ENCODE measurements around the gene HDGFL3. TPM values are rescaled to one million over a fixed set of nuclear protein-coding genes. Genes with fewer than 3 reads are reported as not detected.
"Not testable (repeated sequence)": the region's sequence is repeated elsewhere in the genome, so short reads cannot be mapped to it uniquely, and the experiment has no call there.

HDGFL3 gene
- 39.0 and 68.0 TPM in 2 replicates for total RNA-seq (2014; rRNA removed; shearing (Covaris generic))

GRCh38 chr15:83207660-83208366 lies at the start of gene HDGFL3:
TSS of gene HDGFL3 (minus strand) at chr15:83207823. CDS start at chr15:83207414, 409 bp downstream.
- H3K36me3 ChIP-seq (replicated peaks; ENCODE audit: control insufficient read depth, insufficient read depth, low read length): no peaks in the 10 kb centered on the region
- H3K27me3 ChIP-seq (ENCODE audit: control insufficient read depth, insufficient read depth, low read length): no peaks in the 10 kb centered on the region
- DNase-seq: peak; percentile 88
- H3K4me3 ChIP-seq (ENCODE audit: insufficient read depth, low read depth, low read length): peak within 1 kb of the TSS; percentile 91

DNA sequence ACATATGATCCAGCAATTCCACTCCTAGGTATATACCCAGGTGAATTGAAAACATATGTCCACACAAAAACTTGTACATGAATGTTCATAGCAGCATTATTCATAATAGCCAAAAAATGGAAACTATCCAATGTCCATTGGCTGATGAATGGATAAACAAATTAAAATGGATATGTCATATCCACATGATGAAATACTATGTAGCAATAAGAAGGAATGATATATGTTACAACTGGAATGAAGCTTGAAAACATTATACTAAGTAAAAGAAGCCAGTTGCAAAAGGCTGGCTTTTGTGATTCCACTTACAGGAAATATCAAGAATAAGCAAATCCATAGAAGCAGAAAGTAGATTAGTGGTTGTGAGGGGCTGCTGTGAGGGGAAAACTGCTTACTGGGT lies 43.2 kb upstream of the HDGFL3 start:
- Histone ChIP-seq H3K36me3 (replicated peaks; ENCODE audit: control insufficient read depth, insufficient read depth, low read length) (no peaks in the 10 kb centered on the region), H3K4me3 (ENCODE audit: insufficient read depth, low read depth, low read length) (no peak overlapping the region), H3K27me3 (ENCODE audit: control insufficient read depth, insufficient read depth, low read length) (no peaks in the 10 kb centered on the region)
- DNase-seq: no peak

GRCh38 chr15:83249030-83249343 lies 41.4 kb upstream of the HDGFL3 start:
- peak; percentile 25 for DNase-seq
- Histone ChIP-seq H3K4me3 (ENCODE audit: insufficient read depth, low read depth, low read length) (no peak overlapping the region), H3K36me3 (replicated peaks; ENCODE audit: control insufficient read depth, insufficient read depth, low read length) (no peaks in the 10 kb centered on the region), H3K27me3 (ENCODE audit: control insufficient read depth, insufficient read depth, low read length) (no peaks in the 10 kb centered on the region)

- Histone ChIP-seq H3K36me3 (replicated peaks; ENCODE audit: control insufficient read depth, insufficient read depth, low read length) (no peaks in the 10 kb centered on the region), H3K4me3 (ENCODE audit: insufficient read depth, low read depth, low read length) (no peak overlapping the region), H3K27me3 (ENCODE audit: control insufficient read depth, insufficient read depth, low read length) (no peaks in the 10 kb centered on the region)
- peak; percentile 28 for DNase-seq
Observed at GRCh38 chr15:83248151-83249029, 40.8 kb upstream of the HDGFL3 start.

DNA sequence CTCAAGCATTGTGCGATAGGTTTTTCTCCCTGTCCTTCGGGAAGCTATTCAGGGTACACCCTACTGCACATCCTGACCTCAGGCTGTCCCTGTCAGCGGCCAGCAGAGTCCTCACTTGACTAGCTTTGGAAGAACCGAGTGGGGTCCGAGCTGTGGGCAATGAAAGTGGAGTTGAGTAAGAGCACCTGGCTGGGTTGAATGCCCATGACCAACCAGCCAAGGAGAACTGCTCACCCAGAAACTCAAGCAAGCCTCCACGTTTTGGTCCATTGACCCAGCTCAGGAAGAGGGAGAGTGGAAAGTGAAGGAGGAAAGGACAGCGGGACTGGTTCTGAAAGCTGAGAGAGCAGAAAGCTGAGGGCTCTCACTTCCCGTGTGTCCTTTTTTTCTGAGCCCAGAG lies 36.0 kb upstream of the HDGFL3 start:
- no peak for DNase-seq
- H3K4me3 ChIP-seq (ENCODE audit: insufficient read depth, low read depth, low read length): no peak overlapping the region
- H3K27me3 ChIP-seq (ENCODE audit: control insufficient read depth, insufficient read depth, low read length): no peaks in the 10 kb centered on the region
- H3K36me3 ChIP-seq (replicated peaks; ENCODE audit: control insufficient read depth, insufficient read depth, low read length): no peaks in the 10 kb centered on the region

GRCh38 chr15:83230242-83230641 lies 22.6 kb upstream of the HDGFL3 start:
- no peak overlapping the region for H3K4me3 ChIP-seq (ENCODE audit: insufficient read depth, low read depth, low read length)
- H3K36me3 ChIP-seq (replicated peaks; ENCODE audit: control insufficient read depth, insufficient read depth, low read length): no peaks in the 10 kb centered on the region
- H3K27me3 ChIP-seq (ENCODE audit: control insufficient read depth, insufficient read depth, low read length): no peaks in the 10 kb centered on the region
- DNase-seq: no peak

- H3K4me3 ChIP-seq (ENCODE audit: insufficient read depth, low read depth, low read length): no peak overlapping the region
- H3K36me3 ChIP-seq (replicated peaks; ENCODE audit: control insufficient read depth, insufficient read depth, low read length): no peaks in the 10 kb centered on the region
- H3K27me3 ChIP-seq (ENCODE audit: control insufficient read depth, insufficient read depth, low read length): no peaks in the 10 kb centered on the region
- no peak for DNase-seq
Observed at GRCh38 chr15:83225449-83225848, 17.8 kb upstream of the HDGFL3 start.

GRCh38 chr15:83221781-83222180 lies 14.2 kb upstream of the HDGFL3 start:
- H3K27me3 ChIP-seq (ENCODE audit: control insufficient read depth, insufficient read depth, low read length); H3K4me3 ChIP-seq (ENCODE audit: insufficient read depth, low read depth, low read length); DNase-seq: not testable (repeated sequence)

GRCh38 chr15:83219026-83219425 lies 11.4 kb upstream of the HDGFL3 start:
- Histone ChIP-seq H3K27me3 (ENCODE audit: control insufficient read depth, insufficient read depth, low read length) (no peaks in the 10 kb centered on the region), H3K4me3 (ENCODE audit: insufficient read depth, low read depth, low read length) (no peak overlapping the region), H3K36me3 (replicated peaks; ENCODE audit: control insufficient read depth, insufficient read depth, low read length) (no peaks in the 10 kb centered on the region)
- no peak for DNase-seq

More at GRCh38 chr15:83221781-83222180, 14.2 kb upstream of the HDGFL3 start:
- not testable (repeated sequence) for H3K36me3 ChIP-seq (replicated peaks; ENCODE audit: control insufficient read depth, insufficient read depth, low read length)

- H3K4me3 ChIP-seq (ENCODE audit: insufficient read depth, low read depth, low read length): no peak overlapping the region
- DNase-seq: no peak
- no peaks in the 10 kb centered on the region for H3K36me3 ChIP-seq (replicated peaks; ENCODE audit: control insufficient read depth, insufficient read depth, low read length)
- no peaks in the 10 kb centered on the region for H3K27me3 ChIP-seq (ENCODE audit: control insufficient read depth, insufficient read depth, low read length)
Observed at GRCh38 chr15:83215306-83215705, 7.7 kb upstream of the HDGFL3 start.

GRCh38 chr15:83210619-83211018 lies 3.0 kb upstream of the HDGFL3 start:
- DNase-seq: no peak
- no peak overlapping the region for H3K4me3 ChIP-seq (ENCODE audit: insufficient read depth, low read depth, low read length)
- no peaks in the 10 kb centered on the region for H3K36me3 ChIP-seq (replicated peaks; ENCODE audit: control insufficient read depth, insufficient read depth, low read length)
- no peaks in the 10 kb centered on the region for H3K27me3 ChIP-seq (ENCODE audit: control insufficient read depth, insufficient read depth, low read length)

DNA sequence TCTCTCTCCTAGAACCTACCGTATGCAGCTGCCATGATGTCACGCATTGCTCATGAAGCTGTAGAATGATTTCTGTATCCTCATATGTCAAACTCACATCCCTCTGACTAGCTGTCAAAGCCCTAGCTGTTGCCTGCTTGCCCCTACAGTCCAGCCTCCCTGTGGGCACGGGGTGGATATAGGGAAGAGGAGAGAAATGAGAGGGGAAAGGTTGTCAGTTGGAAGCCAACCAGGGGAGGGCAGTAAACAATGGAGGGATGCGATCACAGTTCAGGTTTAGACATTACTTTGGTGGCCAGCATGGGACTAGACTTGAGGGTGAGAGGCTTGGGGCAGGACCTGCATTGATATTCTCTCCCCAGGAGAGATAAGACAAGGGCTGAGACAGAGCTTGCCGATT lies 1.7 kb upstream of the HDGFL3 start:
- peak; percentile 48 for DNase-seq
- no peaks in the 10 kb centered on the region for H3K36me3 ChIP-seq (replicated peaks; ENCODE audit: control insufficient read depth, insufficient read depth, low read length)
- no peak overlapping the region for H3K4me3 ChIP-seq (ENCODE audit: insufficient read depth, low read depth, low read length)
- H3K27me3 ChIP-seq (ENCODE audit: control insufficient read depth, insufficient read depth, low read length): no peaks in the 10 kb centered on the region

DNA sequence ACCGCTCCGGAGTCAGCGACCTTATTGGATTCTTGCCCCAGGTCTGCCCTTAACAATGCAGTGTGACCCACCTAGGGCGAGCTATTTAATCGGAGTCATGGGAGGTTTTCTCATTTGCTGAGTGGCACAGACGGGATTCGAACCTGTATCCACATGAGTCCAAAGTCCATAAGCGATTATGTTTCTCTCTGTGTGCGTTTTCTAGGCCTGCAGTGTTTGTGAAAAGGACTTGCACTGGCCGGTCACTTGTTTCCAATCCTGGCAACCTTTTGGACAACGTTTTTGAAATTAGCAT lies 691 bp upstream of the HDGFL3 start:
- H3K27me3 ChIP-seq (ENCODE audit: control insufficient read depth, insufficient read depth, low read length): no peaks in the 10 kb centered on the region
- peak overlapping the region; percentile 91 for H3K4me3 ChIP-seq (ENCODE audit: insufficient read depth, low read depth, low read length)
- H3K36me3 ChIP-seq (replicated peaks; ENCODE audit: control insufficient read depth, insufficient read depth, low read length): no peaks in the 10 kb centered on the region
- no peak for DNase-seq

DNA sequence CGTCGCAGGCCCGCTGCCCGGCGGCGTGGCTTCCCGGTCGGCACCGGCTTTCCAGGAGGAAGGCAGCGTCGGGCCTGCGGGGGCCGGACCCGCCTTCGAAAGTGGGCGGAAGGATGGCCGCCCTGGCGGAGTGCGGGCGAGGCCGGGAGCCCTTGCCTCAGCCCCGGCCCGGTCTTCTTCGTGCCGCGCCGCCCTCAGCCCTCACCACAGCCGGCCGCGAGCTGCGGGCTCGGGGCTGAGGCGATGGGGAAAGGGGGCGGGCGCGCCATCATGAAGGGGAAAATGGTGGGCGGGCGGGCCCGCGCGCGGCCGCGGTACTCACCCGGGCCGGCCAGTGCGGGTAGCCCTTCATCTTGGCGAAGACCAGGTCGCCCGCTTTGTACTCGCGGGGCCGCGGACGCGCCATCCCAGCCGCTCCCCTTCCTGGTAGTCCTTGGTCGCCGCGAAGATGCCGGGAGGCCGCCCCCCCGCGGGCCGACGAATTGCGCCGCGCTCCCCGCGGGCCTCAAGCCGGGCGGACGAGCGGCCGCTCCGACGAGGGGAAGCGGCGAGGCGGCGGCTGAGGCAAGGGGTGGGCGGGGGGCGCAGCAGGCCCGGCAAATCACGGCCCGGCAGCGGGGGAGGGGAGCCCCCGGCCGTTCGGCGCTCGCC lies 489 bp downstream of the HDGFL3 start:
- Histone ChIP-seq H3K27me3 (ENCODE audit: control insufficient read depth, insufficient read depth, low read length) (no peaks in the 10 kb centered on the region), H3K4me3 (ENCODE audit: insufficient read depth, low read depth, low read length) (peak overlapping the region; percentile 91), H3K36me3 (replicated peaks; ENCODE audit: control insufficient read depth, insufficient read depth, low read length) (no peaks in the 10 kb centered on the region)
- DNase-seq: peak; percentile 86

- peak overlapping the region; percentile 91 for H3K4me3 ChIP-seq (ENCODE audit: insufficient read depth, low read depth, low read length)
- H3K36me3 ChIP-seq (replicated peaks; ENCODE audit: control insufficient read depth, insufficient read depth, low read length): no peaks in the 10 kb centered on the region
- DNase-seq: no peak
- H3K27me3 ChIP-seq (ENCODE audit: control insufficient read depth, insufficient read depth, low read length): no peaks in the 10 kb centered on the region
Observed at GRCh38 chr15:83206526-83207008, 1.1 kb downstream of the HDGFL3 start.
